Gastrocnemius medialis (tissue), 4 donors: ENCODE measurements around the gene UNK. TPM values are rescaled to one million over a fixed set of nuclear protein-coding genes. Genes with fewer than 3 reads are reported as not detected.

Experiments used
- ATAC-seq, 2 donors: fragments of 150-250 bp; one replicate each; pipeline ENCODE4 v1.9.1; 2016
- DNase-seq, 2 donors: peaks; one replicate each; pipeline ENCODE4 v3.0.0-alpha.2; 2019
- H3K27ac ChIP-seq, 4 donors: fragments of 200-600 bp; sonication (generic); 1 replicate in 1 of 4; 2 replicates in 3 of 4; pipeline ENCODE4 v1.5.1; 2016 to 2018; ENCODE audit warnings: mild to moderate bottlenecking in 2 of 4, moderate library complexity in 1 of 4
- H3K27me3 ChIP-seq, 3 donors: fragments of 200-600 bp; sonication (generic) in 2 of 3; 1 replicate in 1 of 3; 2 replicates in 2 of 3; pipeline versions ENCODE4 v1.5.1 to v1.6.0; 2016 to 2019; ENCODE audit warnings: mild to moderate bottlenecking in 1 of 3, moderate library complexity in 1 of 3
- H3K36me3 ChIP-seq, 2 donors: fragments of 200-600 bp; sonication (generic) in 1 of 2; one replicate each; pipeline ENCODE4 v1.5.1; 2017 to 2018
- H3K4me1 ChIP-seq, 2 donors: fragments of 200-600 bp; sonication (generic) in 1 of 2; one replicate each; pipeline ENCODE4 v1.5.1; 2016 to 2017; ENCODE audit warnings: mild to moderate bottlenecking in 2 of 2
- H3K4me3 ChIP-seq, 4 donors: fragments of 200-600 bp; sonication (generic) in 3 of 4; 1 replicate in 1 of 4; 2 replicates in 3 of 4; pipeline ENCODE4 v1.5.1; 2016 to 2019; ENCODE audit warnings: mild to moderate bottlenecking in 2 of 4
- H3K9me3 ChIP-seq, 3 donors: fragments of 200-600 bp; sonication (generic) in 2 of 3; 1 replicate in 1 of 3; 2 replicates in 2 of 3; pipeline ENCODE4 v1.5.1; 2016 to 2019
- POLR2A ChIP-seq, 2 donors: fragments of 450-650 bp; IDR thresholded peaks; one replicate each; pipeline ENCODE4 v1.6.1; 2017; ENCODE audit warnings: antibody characterized with exemption in 2 of 2, mild to moderate bottlenecking in 2 of 2, moderate library complexity in 2 of 2
- in situ Hi-C, 4 donors: fragments of 200-750 bp; cut with MboI; loops; one replicate each; pipeline versions ENCODE4 v1.15.0 to v1.8.0; 2017; ENCODE audit warnings: low sequenced_read_pairs in 4 of 4
- intact Hi-C: fragments of 100-400 bp; cut with DNase I; formaldehyde crosslinking; loops from one replicate; pipeline ENCODE4 v1.15.1; 2023; ENCODE audit warnings: low total_unique reads
- total RNA-seq, 4 donors: library from RNA; depleted of rRNA; stranded (reverse); fragments of >200 nt; gene quantifications; one replicate each; pipeline versions ENCODE4 v1.1.0 to v1.2.3, GENCODE V29; 2016
- TF ChIP-seq, protein P1 (sequence below), 5 experiments: fragments of 450-650 bp in 3 of 5; fragments of 200-600 bp in 2 of 5; sonication (generic) in 2 of 5; IDR thresholded peaks in 4 of 5; conservative IDR thresholded peaks in 1 of 5; 1 replicate in 4 of 5; 2 replicates in 1 of 5; pipeline ENCODE4 v1.5.1; 2016 to 2019; ENCODE audit warnings: antibody characterized with exemption in 5 of 5, mild to moderate bottlenecking in 3 of 5, moderate library complexity in 3 of 5

Gene UNK
- total RNA-seq, 4 donors from 2014 or later: 10.4 to 19.2 (median 13.1) TPM

DNA sequence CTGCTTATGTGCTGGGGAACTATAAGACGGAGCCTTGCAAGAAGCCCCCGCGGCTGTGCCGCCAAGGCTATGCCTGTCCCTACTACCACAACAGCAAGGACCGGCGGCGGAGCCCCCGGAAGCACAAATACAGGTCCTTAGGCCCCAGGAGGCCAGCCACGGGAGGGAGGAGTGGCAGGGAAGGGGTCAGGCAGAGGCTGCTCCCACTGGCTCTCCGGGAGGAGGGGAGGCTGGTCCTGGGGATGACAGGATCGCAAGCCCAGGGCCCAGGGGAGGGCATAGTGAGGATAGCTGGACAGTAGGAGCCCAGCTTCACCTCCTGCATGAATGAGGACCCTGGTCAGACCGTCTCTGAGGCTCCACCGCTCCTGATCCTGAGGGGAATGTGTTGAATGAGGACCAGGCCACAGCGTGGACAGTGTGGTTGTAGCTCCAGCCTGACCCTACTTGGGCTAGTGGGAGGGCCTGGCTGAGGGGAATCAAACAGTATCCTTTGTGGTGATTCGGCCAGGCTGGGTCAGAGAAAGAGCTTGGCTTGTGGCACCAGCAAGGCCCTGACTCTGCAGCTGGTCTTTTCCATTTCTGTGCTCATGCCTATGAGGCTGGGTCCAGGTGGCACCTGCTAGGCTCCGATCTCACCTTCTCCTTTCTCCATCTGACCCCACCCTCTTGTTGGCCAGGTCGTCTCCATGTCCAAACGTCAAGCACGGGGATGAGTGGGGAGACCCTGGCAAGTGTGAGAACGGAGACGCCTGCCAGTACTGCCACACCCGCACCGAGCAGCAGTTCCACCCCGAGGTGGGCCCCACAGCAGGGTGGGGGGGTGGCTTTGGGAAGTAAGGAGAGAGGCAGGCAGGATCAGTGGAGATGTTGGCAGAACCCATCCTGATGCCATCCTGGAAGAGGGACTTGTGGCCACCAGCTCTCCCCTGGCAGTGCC lies 28.7 kb downstream of the UNK start:
- no peak overlapping the region for H3K27ac ChIP-seq
- peaks cover 0 to 75% of the 10 kb centered on the region in 2 donors for H3K36me3 ChIP-seq
- peaks cover 17 to 18% of the 10 kb centered on the region in 2 donors for H3K4me1 ChIP-seq
- intact Hi-C loops: no loop called here
- in situ Hi-C loops: no loop called here
- TF ChIP-seq, protein P1, sequence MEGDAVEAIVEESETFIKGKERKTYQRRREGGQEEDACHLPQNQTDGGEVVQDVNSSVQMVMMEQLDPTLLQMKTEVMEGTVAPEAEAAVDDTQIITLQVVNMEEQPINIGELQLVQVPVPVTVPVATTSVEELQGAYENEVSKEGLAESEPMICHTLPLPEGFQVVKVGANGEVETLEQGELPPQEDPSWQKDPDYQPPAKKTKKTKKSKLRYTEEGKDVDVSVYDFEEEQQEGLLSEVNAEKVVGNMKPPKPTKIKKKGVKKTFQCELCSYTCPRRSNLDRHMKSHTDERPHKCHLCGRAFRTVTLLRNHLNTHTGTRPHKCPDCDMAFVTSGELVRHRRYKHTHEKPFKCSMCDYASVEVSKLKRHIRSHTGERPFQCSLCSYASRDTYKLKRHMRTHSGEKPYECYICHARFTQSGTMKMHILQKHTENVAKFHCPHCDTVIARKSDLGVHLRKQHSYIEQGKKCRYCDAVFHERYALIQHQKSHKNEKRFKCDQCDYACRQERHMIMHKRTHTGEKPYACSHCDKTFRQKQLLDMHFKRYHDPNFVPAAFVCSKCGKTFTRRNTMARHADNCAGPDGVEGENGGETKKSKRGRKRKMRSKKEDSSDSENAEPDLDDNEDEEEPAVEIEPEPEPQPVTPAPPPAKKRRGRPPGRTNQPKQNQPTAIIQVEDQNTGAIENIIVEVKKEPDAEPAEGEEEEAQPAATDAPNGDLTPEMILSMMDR (IDR thresholded peaks at IDR 0.05 in 4 of 5, conservative IDR thresholded peaks at IDR 0.05 in 1 of 5): no peak
- no peak for TF ChIP-seq POLR2A (IDR thresholded peaks at IDR 0.05)
- H3K27me3 ChIP-seq: no peaks in the 10 kb centered on the region
- no peak for ATAC-seq
- no peak for DNase-seq
- H3K9me3 ChIP-seq: no peaks in the 10 kb centered on the region
- H3K4me3 ChIP-seq: no peak overlapping the region

DNA sequence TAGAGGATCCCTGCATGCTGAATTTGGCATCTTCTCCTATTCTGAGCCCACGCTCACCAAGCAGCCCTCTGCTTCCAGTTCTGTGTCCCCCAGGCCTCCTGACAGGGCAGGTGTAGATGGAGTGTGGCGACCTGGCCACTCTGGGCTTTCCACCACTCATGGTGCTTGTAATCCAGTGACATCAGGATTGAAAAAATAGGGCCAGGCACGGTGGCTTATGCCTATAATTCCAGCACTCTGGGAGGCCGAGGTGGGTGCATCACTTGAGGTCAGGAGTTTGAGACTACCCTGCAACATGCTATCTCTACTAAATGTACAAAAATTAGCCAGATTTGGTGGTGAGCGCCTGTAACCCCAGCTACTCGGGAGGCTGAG lies 29.4 kb downstream of the UNK start:
- no peak overlapping the region for H3K27ac ChIP-seq
- no peaks in the 10 kb centered on the region for H3K27me3 ChIP-seq
- no peak for ATAC-seq
- H3K4me3 ChIP-seq: no peak overlapping the region
- H3K36me3 ChIP-seq: peaks cover 0 to 82% of the 10 kb centered on the region in 2 donors
- TF ChIP-seq, protein P1 (IDR thresholded peaks at IDR 0.05 in 4 of 5, conservative IDR thresholded peaks at IDR 0.05 in 1 of 5): no peak
- no peak for TF ChIP-seq POLR2A (IDR thresholded peaks at IDR 0.05)
- H3K9me3 ChIP-seq: no peaks in the 10 kb centered on the region
- H3K4me1 ChIP-seq: peaks cover 12% of the 10 kb centered on the region in 2 donors
- intact Hi-C loops (no loop called here), in situ Hi-C loops (no loop called here)
- DNase-seq: no peak

DNA sequence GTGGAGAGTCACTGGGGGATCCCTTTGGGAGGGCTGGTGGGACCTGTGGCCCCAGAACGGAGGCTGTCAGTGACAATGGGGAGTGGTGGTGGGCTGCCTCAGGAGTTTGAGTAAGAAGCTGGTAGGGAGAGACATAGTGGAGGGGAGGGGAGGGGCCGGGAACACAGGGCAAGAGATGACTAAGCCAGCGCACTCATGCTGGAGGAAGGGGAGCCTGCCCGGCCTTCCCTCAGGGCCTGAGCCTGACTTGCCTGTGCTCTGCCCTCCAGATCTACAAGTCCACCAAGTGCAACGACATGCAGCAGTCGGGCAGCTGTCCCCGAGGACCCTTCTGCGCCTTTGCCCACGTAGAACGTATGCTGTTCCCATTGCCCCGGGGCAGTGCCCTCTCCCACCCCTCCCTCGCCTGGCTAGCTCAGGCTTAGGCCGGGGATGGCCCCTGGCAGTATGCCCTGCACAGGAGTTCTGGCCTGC lies 30.3 kb downstream of the UNK start:
- TF ChIP-seq, protein P1 (IDR thresholded peaks at IDR 0.05 in 4 of 5, conservative IDR thresholded peaks at IDR 0.05 in 1 of 5): no peak
- no peak for TF ChIP-seq POLR2A (IDR thresholded peaks at IDR 0.05)
- Histone ChIP-seq H3K27me3 (no peaks in the 10 kb centered on the region), H3K27ac (no peak overlapping the region), H3K9me3 (no peaks in the 10 kb centered on the region), H3K4me1 (peaks cover 3% of the 10 kb centered on the region in 2 donors), H3K4me3 (no peak overlapping the region), H3K36me3 (peaks cover 0 to 91% of the 10 kb centered on the region in 2 donors)
- intact Hi-C loops (no loop called here), in situ Hi-C loops (no loop called here)
- ATAC-seq: no peak
- DNase-seq: no peak

DNA sequence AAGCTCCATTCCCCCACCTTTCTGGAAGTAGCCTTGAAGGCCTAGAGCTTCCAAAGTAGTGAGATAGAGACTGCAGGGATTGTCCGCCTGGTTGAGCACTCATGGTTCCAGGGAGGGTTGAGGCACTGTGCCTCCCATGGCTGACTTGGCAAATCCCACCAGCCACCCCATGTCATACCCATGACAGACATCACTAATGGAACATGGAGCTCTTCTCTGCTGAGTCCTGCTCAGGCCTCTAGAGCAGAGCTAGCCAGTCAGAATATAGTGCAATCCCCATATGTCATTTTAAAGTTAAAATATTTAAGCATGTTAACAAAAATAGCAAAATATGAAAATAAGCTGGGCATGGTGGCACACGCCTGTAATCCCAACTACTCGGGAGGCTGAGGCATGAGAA lies 30.8 kb downstream of the UNK start:
- in situ Hi-C loops (no loop called here), intact Hi-C loops (no loop called here)
- Histone ChIP-seq H3K27ac (no peak overlapping the region), H3K4me1 (no peaks in the 10 kb centered on the region), H3K27me3 (no peaks in the 10 kb centered on the region), H3K4me3 (no peak overlapping the region), H3K36me3 (peaks cover 0 to 95% of the 10 kb centered on the region in 2 donors), H3K9me3 (no peaks in the 10 kb centered on the region)
- ATAC-seq: no peak
- no peak for DNase-seq
- TF ChIP-seq POLR2A (IDR thresholded peaks at IDR 0.05): no peak
- TF ChIP-seq, protein P1 (IDR thresholded peaks at IDR 0.05 in 4 of 5, conservative IDR thresholded peaks at IDR 0.05 in 1 of 5): no peak
